ENCODE measurements around the gene SLC37A1.

DNA sequence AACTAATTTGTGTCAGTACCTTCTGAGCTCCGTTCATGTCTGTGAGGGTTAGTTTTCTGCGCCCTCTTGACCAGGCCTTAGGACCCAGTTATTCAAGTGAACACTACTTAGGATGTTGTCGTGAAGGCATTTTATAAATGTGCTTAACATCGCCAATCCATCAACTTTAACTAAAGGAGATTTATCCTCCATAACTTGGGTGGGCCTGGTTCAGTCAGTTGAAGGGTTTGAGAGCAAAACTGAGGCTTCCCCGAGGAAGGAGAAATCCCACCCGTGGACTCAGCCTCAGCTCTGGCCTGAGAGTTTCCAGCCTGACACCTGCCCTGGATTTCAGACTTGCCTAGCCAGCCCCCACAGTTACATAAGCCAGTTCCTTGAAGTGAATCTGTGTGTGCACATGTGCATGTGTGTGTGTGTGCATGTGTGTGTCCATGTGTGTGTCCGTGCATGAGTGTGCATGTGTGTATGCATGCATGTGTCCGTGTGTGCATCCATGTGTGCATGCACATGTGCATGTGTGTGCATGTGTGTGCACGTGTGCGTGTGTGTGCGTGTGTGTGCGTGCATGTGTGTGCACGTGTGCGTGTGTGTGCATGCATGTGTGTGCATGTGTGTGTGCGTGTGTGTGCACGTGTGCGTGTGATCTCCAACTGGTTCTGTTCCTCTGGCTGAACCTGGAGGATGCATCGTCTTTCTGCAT, 77.7 kb downstream of the SLC37A1 start:
- TF ChIP-seq POLR2A (IDR thresholded peaks at IDR 0.05; ENCODE audit: low read length) (no peak), GATA1 (IDR thresholded peaks at IDR 0.05; ENCODE audit: low read depth, low read length) (no peak)

Data from erythroblast (primary cell).